SK-N-SH (cell line): ENCODE data around the gene APELA. TPM values are rescaled to one million over a fixed set of nuclear protein-coding genes. Genes with fewer than 3 reads are reported as not detected.
"Not testable (repeated sequence)": the region's sequence is repeated elsewhere in the genome, so short reads cannot be mapped to it uniquely, and the experiment has no call there.

ENCODE experiments used
- CTCF ChIA-PET: fragments of 300-600, 350-600 bp; formaldehyde crosslinking; extraction: SDS; loops from one replicate; lab custom pipeline; 2021; lab: Yijun Ruan, JAX
- POLR2A ChIA-PET: fragments of 350-600 bp; sonication (Branson Sonifier 250); formaldehyde crosslinking; extraction: SDS; loops from one replicate; lab custom pipeline; 2020; ENCODE audit warnings: antibody characterized with exemption, inconsistent platforms; lab: Yijun Ruan, JAX
- DNase-seq: peaks from one replicate; pipeline ENCODE4 v3.0.0; 2012
- H2AFZ ChIP-seq: fragments of 200-600 bp; sonication (generic); 2 replicates; pipeline ENCODE4 v1.8.1; 2016; ENCODE audit warnings: antibody characterized with exemption, mild to moderate bottlenecking, low read depth
- H3F3A ChIP-seq: fragments of 200-600 bp; sonication (generic); replicated peaks from 2 replicates; pipeline ENCODE3; 2016; ENCODE audit warnings: antibody characterized with exemption, mild to moderate bottlenecking; ENCODE audit not compliant: insufficient read depth
- H3K27ac ChIP-seq, 2 experiments: fragments of 200-500 bp in 1 of 2; fragments of 200-600 bp in 1 of 2; sonication (Bioruptor generic) in 1 of 2; sonication (generic), shearing (Covaris generic) in 1 of 2; 2 replicates each; pipeline versions ENCODE4 v1.5.1 to v1.6.1; 2014 to 2016; ENCODE audit warnings: low read depth in 2 of 2, inconsistent platforms in 1 of 2, low read length in 1 of 2, mild to moderate bottlenecking in 1 of 2, mixed read lengths in 1 of 2
- H3K27me3 ChIP-seq: fragments of 200-600 bp; sonication (generic), shearing (Covaris generic); 2 replicates; pipeline ENCODE4 v1.6.1; 2016; ENCODE audit warnings: mixed run types; ENCODE audit not compliant: insufficient read depth
- H3K36me3 ChIP-seq, 2 experiments: fragments of 200-500 bp in 1 of 2; fragments of 200-600 bp in 1 of 2; sonication (Bioruptor generic) in 1 of 2; sonication (generic) in 1 of 2; replicated peaks in 1 of 2; 2 replicates each; pipeline versions ENCODE3 to v1.5.1; 2014 to 2016; ENCODE audit warnings: low read length in 1 of 2, mild to moderate bottlenecking in 1 of 2; ENCODE audit not compliant: insufficient read depth in 2 of 2, control insufficient read depth in 1 of 2
- H3K4me1 ChIP-seq, 2 experiments: fragments of 200-500 bp in 1 of 2; fragments of 200-600 bp in 1 of 2; sonication (Bioruptor generic) in 1 of 2; sonication (generic), shearing (Covaris generic) in 1 of 2; 2 replicates each; pipeline versions ENCODE4 v1.5.1 to v1.6.1; 2014 to 2016; ENCODE audit warnings: low read depth in 1 of 2, low read length in 1 of 2, mixed run types in 1 of 2; ENCODE audit not compliant: insufficient read depth in 2 of 2, control insufficient read depth in 1 of 2
- H3K4me2 ChIP-seq: fragments of 200-600 bp; sonication (generic), shearing (Covaris generic); 2 replicates; pipeline ENCODE4 v1.6.1; 2017; ENCODE audit warnings: mixed run types
- H3K4me3 ChIP-seq, 2 experiments: fragments of 200-500 bp in 1 of 2; fragments of 200-600 bp in 1 of 2; sonication (Bioruptor generic) in 1 of 2; sonication (generic), shearing (Covaris generic) in 1 of 2; 2 replicates each; pipeline versions ENCODE4 v1.5.1 to v1.8.1; 2014 to 2016; ENCODE audit warnings: low read depth in 2 of 2, inconsistent platforms in 1 of 2, low read length in 1 of 2, mild to moderate bottlenecking in 1 of 2, mixed read lengths in 1 of 2, moderate library complexity in 1 of 2
- H3K79me2 ChIP-seq: fragments of 200-600 bp; sonication (generic); 2 replicates; pipeline ENCODE4 v1.8.1; 2017; ENCODE audit warnings: mild to moderate bottlenecking; ENCODE audit not compliant: insufficient read depth
- H3K9ac ChIP-seq: fragments of 200-600 bp; sonication (generic); 2 replicates; pipeline ENCODE4 v1.6.1; 2017; ENCODE audit warnings: mixed run types
- H3K9me2 ChIP-seq: fragments of 200-600 bp; sonication (generic); 2 replicates; pipeline ENCODE4 v1.6.1; 2017; ENCODE audit warnings: mixed run types
- H3K9me3 ChIP-seq: fragments of 200-600 bp; sonication (generic); 2 replicates; pipeline ENCODE4 v1.6.1; 2017; ENCODE audit warnings: mixed run types, mild to moderate bottlenecking, moderate library complexity
- H4K20me1 ChIP-seq: fragments of 200-600 bp; sonication (generic); 2 replicates; pipeline ENCODE4 v1.6.1; 2017; ENCODE audit warnings: mild to moderate bottlenecking, mixed run types; ENCODE audit not compliant: insufficient read depth
- EP300 ChIP-seq, 2 experiments: IDR thresholded peaks; 2 replicates each; pipeline versions ENCODE4 v1.4.0 to v1.6.1; 2012; ENCODE audit warnings: borderline replicate concordance in 1 of 2, low read depth in 1 of 2, low read length in 1 of 2
- FOSL2 ChIP-seq: IDR thresholded peaks from 2 replicates; pipeline ENCODE4 v1.4.0; 2012; ENCODE audit warnings: low read depth, mild to moderate bottlenecking, moderate library complexity, borderline replicate concordance
- JUND ChIP-seq: IDR thresholded peaks from 2 replicates; pipeline ENCODE4 v1.4.0; 2012
- MAX ChIP-seq: IDR thresholded peaks from 2 replicates; pipeline ENCODE4 v1.4.0; 2012; ENCODE audit warnings: low read depth
- NRF1 ChIP-seq: IDR thresholded peaks from 2 replicates; pipeline ENCODE4 v1.6.1; 2012; ENCODE audit warnings: low read depth, mild to moderate bottlenecking, low read length
- PBX3 ChIP-seq: IDR thresholded peaks from 2 replicates; pipeline ENCODE4; 2012
- SMC3 ChIP-seq: IDR thresholded peaks from 2 replicates; pipeline ENCODE4 v1.6.1; 2012; ENCODE audit warnings: low read depth, low read length, improper control_type of control experiment
- TAF1 ChIP-seq: IDR thresholded peaks from 2 replicates; pipeline ENCODE4 v1.6.1; 2012; ENCODE audit warnings: low read depth, mild to moderate bottlenecking, low read length, moderate library complexity, borderline replicate concordance
- YY1 ChIP-seq: IDR thresholded peaks from 2 replicates; pipeline ENCODE4 v1.4.0; 2012; ENCODE audit warnings: low read depth, mild to moderate bottlenecking
- WGBS: methylation state at CpG from one replicate; pipeline ENCODE4 v1.1.6; 2017; ENCODE audit warnings: low lambda C conversion rate; 5-methylcytosine and 5-hydroxymethylcytosine counted together
- polyA plus RNA-seq, 3 experiments: library from polyadenylated mRNA; depleted of rRNA; stranded (reverse); fragments of >200 nt; gene quantifications; 2 replicates each; pipeline ENCODE4 v1.2.3, GENCODE V29; 2012
- TF ChIP-seq, protein P1 (sequence below): fragments of 150-350 bp; IDR thresholded peaks from 2 replicates; pipeline ENCODE4 v1.6.1; 2016; ENCODE audit warnings: mild to moderate bottlenecking, low read depth, low read length

APELA gene
- polyA plus RNA-seq, 1 of the 3 experiments (the other 2 are of a cell fraction): not detected

GRCh38 chr4:164904941-164905340, 28.0 kb downstream of the APELA start:
- Histone ChIP-seq H3K4me3 (no peak overlapping the region), H3K79me2 (no peaks in the 10 kb centered on the region), H3K9me3 (no peaks in the 10 kb centered on the region), H3K9ac (no peak overlapping the region), H3F3A (no peaks in the 10 kb centered on the region), H2AFZ (no peak overlapping the region), H3K4me1 (no peaks in the 10 kb centered on the region), H3K9me2 (no peaks in the 10 kb centered on the region), H3K27me3 (peaks cover 8% of the 10 kb centered on the region; the same call in 1 of the 2 replicates), H3K4me2 (no peak overlapping the region), H4K20me1 (no peaks in the 10 kb centered on the region), H3K27ac (no peak overlapping the region), H3K36me3 (no peaks in the 10 kb centered on the region)
- no peak for TF ChIP-seq JUND
- no peak for TF ChIP-seq PBX3
- TF ChIP-seq FOSL2: no peak
- TF ChIP-seq NRF1: no peak
- TF ChIP-seq TAF1: no peak
- TF ChIP-seq EP300 (IDR thresholded peaks at IDR 0.05; ENCODE audit: borderline replicate concordance in 1 of 2, low read depth in 1 of 2, low read length in 1 of 2): no peak
- TF ChIP-seq, protein P1, sequence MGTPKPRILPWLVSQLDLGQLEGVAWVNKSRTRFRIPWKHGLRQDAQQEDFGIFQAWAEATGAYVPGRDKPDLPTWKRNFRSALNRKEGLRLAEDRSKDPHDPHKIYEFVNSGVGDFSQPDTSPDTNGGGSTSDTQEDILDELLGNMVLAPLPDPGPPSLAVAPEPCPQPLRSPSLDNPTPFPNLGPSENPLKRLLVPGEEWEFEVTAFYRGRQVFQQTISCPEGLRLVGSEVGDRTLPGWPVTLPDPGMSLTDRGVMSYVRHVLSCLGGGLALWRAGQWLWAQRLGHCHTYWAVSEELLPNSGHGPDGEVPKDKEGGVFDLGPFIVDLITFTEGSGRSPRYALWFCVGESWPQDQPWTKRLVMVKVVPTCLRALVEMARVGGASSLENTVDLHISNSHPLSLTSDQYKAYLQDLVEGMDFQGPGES: no peak
- DNase-seq: no peak
- CTCF ChIA-PET: no interaction called here
- POLR2A ChIA-PET: no interaction called here
- WGBS: 7% methylated on average over 2 of the region's 2 CpGs

- ChIA-PET CTCF (no interaction called here), POLR2A (no interaction called here)
- H3K4me2 ChIP-seq: no peak overlapping the region
- H3K79me2 ChIP-seq: no peaks in the 10 kb centered on the region
- no peaks in the 10 kb centered on the region for H3K9me3 ChIP-seq
- no peaks in the 10 kb centered on the region for H3K36me3 ChIP-seq
- TF ChIP-seq EP300 (IDR thresholded peaks at IDR 0.05; ENCODE audit: borderline replicate concordance in 1 of 2, low read depth in 1 of 2, low read length in 1 of 2) (no peak), YY1 (no peak), PBX3 (no peak), MAX (no peak), SMC3 (no peak)
- TF ChIP-seq, all 33 proteins: peak for 0
- DNase-seq: no peak
- 5% methylated on average over 3 of the region's 3 CpGs for WGBS
- Histone ChIP-seq H3K27me3 (peaks cover 8% of the 10 kb centered on the region; the same call in 1 of the 2 replicates), H4K20me1 (no peaks in the 10 kb centered on the region), H3K4me3 (no peak overlapping the region), H2AFZ (no peak overlapping the region), H3K4me1 (no peaks in the 10 kb centered on the region), H3K27ac (no peak overlapping the region), H3K9me2 (no peaks in the 10 kb centered on the region), H3K9ac (no peak overlapping the region), H3F3A (no peaks in the 10 kb centered on the region)
Measured at GRCh38 chr4:164906368-164906767, 29.4 kb downstream of the APELA start.

DNA sequence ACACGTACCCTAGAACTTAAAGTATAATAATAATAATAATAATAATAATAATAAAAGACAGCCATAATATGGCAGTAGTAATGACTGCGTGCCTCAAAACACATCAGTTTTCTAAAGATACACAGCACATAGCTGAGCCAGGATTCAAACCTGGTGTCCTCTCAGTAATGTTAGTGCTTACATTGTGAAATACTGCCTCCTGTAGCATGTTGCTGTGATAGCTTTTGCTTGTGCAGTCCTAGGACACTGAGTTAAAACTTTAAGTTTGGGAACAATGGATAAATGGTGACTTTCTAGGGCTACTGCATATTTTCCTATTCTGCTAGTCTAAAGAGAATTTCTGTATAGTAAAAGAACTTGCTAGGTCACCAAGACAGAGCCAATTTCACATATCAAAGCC, 36.5 kb downstream of the APELA start:
- H3K79me2 ChIP-seq, H3K27ac ChIP-seq, H3K9me3 ChIP-seq, POLR2A ChIA-PET, H3K4me3 ChIP-seq, H3K4me2 ChIP-seq, H4K20me1 ChIP-seq, H3K27me3 ChIP-seq, DNase-seq, H3F3A ChIP-seq, H3K4me1 ChIP-seq, H3K9ac ChIP-seq, H2AFZ ChIP-seq, H3K9me2 ChIP-seq, H3K36me3 ChIP-seq: not testable (repeated sequence)
- WGBS: 23% methylated on average over 2 of the region's 2 CpGs
- CTCF ChIA-PET: interaction anchor here (1.0 kb wide), 1 partner anchor 22 kb away, joined by 3 read pairs; no protein-coding TSS in a partner anchor
